SU-DHL-6 (cell line): ENCODE results near the gene BEND3.

Experiments
- CTCF ChIP-seq: fragments of 200-600 bp; sonication (generic); IDR thresholded peaks from one replicate; pipeline ENCODE4 v1.5.1; 2017; ENCODE audit warnings: antibody characterized with exemption, mild to moderate bottlenecking, low read length, moderate library complexity; ENCODE audit not compliant: insufficient read depth, poor library complexity, severe bottlenecking
- EZH2phosphoT487 ChIP-seq: fragments of 200-600 bp; sonication (generic), shearing (Covaris generic); conservative IDR thresholded peaks from 2 replicates; pipeline ENCODE4 v1.6.1; 2018; ENCODE audit warnings: mild to moderate bottlenecking, antibody characterized with exemption, low read length, moderate library complexity, mixed read lengths

GRCh38 chr6:107120404-107120803 lies 5.1 kb upstream of the BEND3 start:
- TF ChIP-seq CTCF (no peak), EZH2phosphoT487 (no peak)
